Measurements from ENCODE around the gene SLCO1B1. TPM values are rescaled to one million over a fixed set of nuclear protein-coding genes. Genes with fewer than 3 reads are reported as not detected.

The SLCO1B1 gene
- polyA plus RNA-seq, 1 donor (not counting 4 experiments of a cell fraction or from before 2014, with no cell fraction given): not detected

- no peak overlapping the region for H2AFZ ChIP-seq (ENCODE audit: control insufficient read depth, low read length)
- TF ChIP-seq, protein P1, sequence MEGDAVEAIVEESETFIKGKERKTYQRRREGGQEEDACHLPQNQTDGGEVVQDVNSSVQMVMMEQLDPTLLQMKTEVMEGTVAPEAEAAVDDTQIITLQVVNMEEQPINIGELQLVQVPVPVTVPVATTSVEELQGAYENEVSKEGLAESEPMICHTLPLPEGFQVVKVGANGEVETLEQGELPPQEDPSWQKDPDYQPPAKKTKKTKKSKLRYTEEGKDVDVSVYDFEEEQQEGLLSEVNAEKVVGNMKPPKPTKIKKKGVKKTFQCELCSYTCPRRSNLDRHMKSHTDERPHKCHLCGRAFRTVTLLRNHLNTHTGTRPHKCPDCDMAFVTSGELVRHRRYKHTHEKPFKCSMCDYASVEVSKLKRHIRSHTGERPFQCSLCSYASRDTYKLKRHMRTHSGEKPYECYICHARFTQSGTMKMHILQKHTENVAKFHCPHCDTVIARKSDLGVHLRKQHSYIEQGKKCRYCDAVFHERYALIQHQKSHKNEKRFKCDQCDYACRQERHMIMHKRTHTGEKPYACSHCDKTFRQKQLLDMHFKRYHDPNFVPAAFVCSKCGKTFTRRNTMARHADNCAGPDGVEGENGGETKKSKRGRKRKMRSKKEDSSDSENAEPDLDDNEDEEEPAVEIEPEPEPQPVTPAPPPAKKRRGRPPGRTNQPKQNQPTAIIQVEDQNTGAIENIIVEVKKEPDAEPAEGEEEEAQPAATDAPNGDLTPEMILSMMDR (optimal IDR thresholded peaks at IDR 0.05 in 1 of 3, IDR thresholded peaks at IDR 0.05 in 1 of 3, conservative IDR thresholded peaks at IDR 0.05 in 1 of 3; ENCODE audit: extremely low read depth in 1 of 3, insufficient read depth in 2 of 3, low read length in 3 of 3): no peak
- H3K36me3 ChIP-seq (ENCODE audit: control insufficient read depth in 2 of 2, extremely low read depth in 1 of 2, insufficient read depth in 2 of 2, low read length in 2 of 2): no peaks in the 10 kb centered on the region
- dilution Hi-C loops (cut with MboI; ENCODE audit: extremely low pct_ligation_motif_present, low sequenced_read_pairs): no loop called here
- H3K4me3 ChIP-seq (ENCODE audit: control insufficient read depth in 2 of 3, extremely low read depth in 1 of 3, insufficient read depth in 2 of 3, low read depth in 1 of 3, low read length in 3 of 3): no peak overlapping the region
- H3K9me3 ChIP-seq (ENCODE audit: control insufficient read depth, low read depth, low read length): no peaks in the 10 kb centered on the region
- H4K20me1 ChIP-seq (ENCODE audit: control insufficient read depth, extremely low read depth, insufficient read depth, low read length): no peaks in the 10 kb centered on the region
- no peak overlapping the region for H3K9ac ChIP-seq (ENCODE audit: control insufficient read depth, extremely low read depth, insufficient read depth, low read length)
- no peaks in the 10 kb centered on the region for H3K27me3 ChIP-seq (ENCODE audit: control insufficient read depth, extremely low read depth, insufficient read depth, low read length)
- H3K27ac ChIP-seq (ENCODE audit: control insufficient read depth, insufficient read depth, low read length): no peak overlapping the region
- no peaks in the 10 kb centered on the region for H3K79me2 ChIP-seq (ENCODE audit: control insufficient read depth, insufficient read depth, low read length)
- no peak overlapping the region for H3K4me2 ChIP-seq (ENCODE audit: control insufficient read depth, extremely low read depth, insufficient read depth, low read depth, low read length)
- H3K4me1 ChIP-seq (ENCODE audit: control insufficient read depth, extremely low read depth, insufficient read depth, low read length): no peaks in the 10 kb centered on the region
- DNase-seq (ENCODE audit: low read depth, low spot score): no peak
- no peak for FAIRE-seq
- H3K9me1 ChIP-seq (ENCODE audit: control insufficient read depth, extremely low read depth, insufficient read depth, low read length): no peaks in the 10 kb centered on the region
Observed at GRCh38 chr12:21265932-21266331, 134.9 kb downstream of the SLCO1B1 start.

DNA sequence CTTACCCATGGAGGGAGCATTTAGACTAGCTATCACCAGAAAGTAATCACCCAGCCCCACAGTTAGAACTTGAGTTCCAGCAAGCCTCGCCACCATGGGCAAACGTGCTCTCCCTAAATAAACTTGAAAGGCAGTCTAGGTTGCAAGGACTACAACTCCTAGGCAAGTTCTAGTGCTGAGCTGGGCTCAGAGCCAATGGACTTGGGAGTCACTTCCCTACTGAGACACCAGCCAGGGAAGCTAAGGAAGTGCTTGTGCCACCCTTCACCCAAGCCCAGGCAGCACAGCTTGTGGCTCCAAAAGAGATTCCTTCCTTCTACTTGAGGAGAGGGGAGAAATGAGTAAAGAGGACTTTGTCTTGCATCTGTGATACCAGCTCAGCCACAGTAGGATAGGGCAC lies 145.8 kb downstream of the SLCO1B1 start:
- no peak for DNase-seq (ENCODE audit: low read depth, low spot score)
- H3K79me2 ChIP-seq (ENCODE audit: control insufficient read depth, insufficient read depth, low read length): no peaks in the 10 kb centered on the region
- no peaks in the 10 kb centered on the region for H3K9me1 ChIP-seq (ENCODE audit: control insufficient read depth, extremely low read depth, insufficient read depth, low read length)
- H3K27me3 ChIP-seq (ENCODE audit: control insufficient read depth, extremely low read depth, insufficient read depth, low read length): no peaks in the 10 kb centered on the region
- no peak overlapping the region for H3K4me2 ChIP-seq (ENCODE audit: control insufficient read depth, extremely low read depth, insufficient read depth, low read depth, low read length)
- TF ChIP-seq, protein P1 (optimal IDR thresholded peaks at IDR 0.05 in 1 of 3, IDR thresholded peaks at IDR 0.05 in 1 of 3, conservative IDR thresholded peaks at IDR 0.05 in 1 of 3; ENCODE audit: extremely low read depth in 1 of 3, insufficient read depth in 2 of 3, low read length in 3 of 3): no peak
- no peak for TF ChIP-seq EZH2 (IDR thresholded peaks at IDR 0.05; ENCODE audit: low read length)
- no peaks in the 10 kb centered on the region for H3K4me1 ChIP-seq (ENCODE audit: control insufficient read depth, extremely low read depth, insufficient read depth, low read length)
- no peak overlapping the region for H3K9ac ChIP-seq (ENCODE audit: control insufficient read depth, extremely low read depth, insufficient read depth, low read length)
- no peaks in the 10 kb centered on the region for H3K36me3 ChIP-seq (ENCODE audit: control insufficient read depth in 2 of 2, extremely low read depth in 1 of 2, insufficient read depth in 2 of 2, low read length in 2 of 2)
- H4K20me1 ChIP-seq (ENCODE audit: control insufficient read depth, extremely low read depth, insufficient read depth, low read length): no peaks in the 10 kb centered on the region
- H3K4me3 ChIP-seq (ENCODE audit: control insufficient read depth in 2 of 3, extremely low read depth in 1 of 3, insufficient read depth in 2 of 3, low read depth in 1 of 3, low read length in 3 of 3): no peak overlapping the region
- no peak overlapping the region for H2AFZ ChIP-seq (ENCODE audit: control insufficient read depth, low read length)
- dilution Hi-C loops (cut with MboI; ENCODE audit: extremely low pct_ligation_motif_present, low sequenced_read_pairs): no loop called here
- no peak overlapping the region for H3K27ac ChIP-seq (ENCODE audit: control insufficient read depth, insufficient read depth, low read length)
- H3K9me3 ChIP-seq (ENCODE audit: control insufficient read depth, low read depth, low read length): peaks cover 4% of the 10 kb centered on the region
- no peak for FAIRE-seq

Other genes starting within 250 kb of the SLCO1B1 start
- gene SLCO1A2, start 203.7 kb downstream of the SLCO1B1 start, polyA plus RNA-seq: not detected in 3 replicates
- gene IAPP, start 241.7 kb downstream of the SLCO1B1 start, polyA plus RNA-seq: not detected in 3 replicates

Measured in keratinocyte (primary cell).